IMR-90 (cell line): ENCODE results near the gene IFIT3. TPM values are rescaled to one million over a fixed set of nuclear protein-coding genes. Genes with fewer than 3 reads are reported as not detected.
A peak's percentile ranks its signal among the peaks of the same experiment; 100 is the strongest.

Experiments
- ATAC-seq: fragments of 200-7000 bp; cut with Tn5 transposase; 2 replicates; pipeline ENCODE4 v1.9.1; 2020; ENCODE audit warnings: low read depth, mild to moderate bottlenecking, moderate library complexity
- BruUV-seq: library from RNA; stranded (reverse); fragments of 400-500 nt; replicated peaks from 2 replicates; lab custom pipeline; 2021; lab: Mats Ljungman, UMichigan
- CTCF ChIA-PET: fragments of 300-600 bp; formaldehyde crosslinking; extraction: SDS; loops from one replicate; lab custom pipeline; 2021; ENCODE audit warnings: antibody characterized with exemption; lab: Yijun Ruan, JAX
- POLR2A ChIA-PET: fragments of 300-600 bp; sonication (Branson Sonifier 250); formaldehyde crosslinking; loops from one replicate; lab custom pipeline; 2022; ENCODE audit warnings: antibody characterized with exemption; ENCODE audit not compliant: unreplicated experiment; lab: Charles Lee
- DNase-seq: peaks from one replicate; pipeline ENCODE4 v3.0.0; 2013
- H2AFZ ChIP-seq: replicated peaks from 2 replicates; pipeline ENCODE3; 2013; ENCODE audit warnings: low read length, mild to moderate bottlenecking; ENCODE audit not compliant: poor library complexity
- H2AK5ac ChIP-seq: 2 replicates; pipeline ENCODE4 v1.6.1; 2013; ENCODE audit warnings: low read depth, low read length, inconsistent platforms
- H2AK9ac ChIP-seq: replicated peaks from 2 replicates; pipeline ENCODE3; 2013; ENCODE audit warnings: mild to moderate bottlenecking, low read depth, low read length, moderate library complexity; ENCODE audit not compliant: poor library complexity
- H2BK120ac ChIP-seq: 2 replicates; pipeline ENCODE4 v1.6.1; 2013; ENCODE audit warnings: low read depth, low read length, inconsistent platforms
- H2BK15ac ChIP-seq: 3 replicates; pipeline ENCODE4 v1.6.1; 2013; ENCODE audit warnings: low read depth, low read length, inconsistent platforms
- H2BK20ac ChIP-seq: 2 replicates; pipeline ENCODE4 v1.6.1; 2013; ENCODE audit warnings: low read depth, mild to moderate bottlenecking, inconsistent platforms, low read length, moderate library complexity
- H2BK5ac ChIP-seq: 2 replicates; pipeline ENCODE4 v1.6.1; 2013; ENCODE audit warnings: mild to moderate bottlenecking, low read depth, low read length, inconsistent platforms; ENCODE audit not compliant: poor library complexity, severe bottlenecking
- H3K14ac ChIP-seq: replicated peaks from 2 replicates; pipeline ENCODE4 v1.6.1; 2013; ENCODE audit warnings: low read depth, low read length, inconsistent platforms
- H3K18ac ChIP-seq: 2 replicates; pipeline ENCODE4 v1.6.1; 2013; ENCODE audit warnings: low read depth, low read length, control low read depth
- H3K23ac ChIP-seq: 2 replicates; pipeline ENCODE4 v1.6.1; 2013; ENCODE audit warnings: low read depth, low read length, inconsistent platforms
- H3K27ac ChIP-seq: 2 replicates; pipeline ENCODE4 v1.5.1; 2013; ENCODE audit warnings: mild to moderate bottlenecking, control low read depth, low read length; ENCODE audit not compliant: insufficient read depth
- H3K27me3 ChIP-seq: 2 replicates; pipeline ENCODE4 v1.6.1; 2013; ENCODE audit warnings: low read length; ENCODE audit not compliant: control insufficient read depth, insufficient read depth
- H3K36me3 ChIP-seq: 2 replicates; pipeline ENCODE4 v1.6.1; 2013; ENCODE audit warnings: low read length, mixed read lengths; ENCODE audit not compliant: control insufficient read depth, insufficient read depth
- H3K4ac ChIP-seq: 2 replicates; pipeline ENCODE4 v1.6.1; 2013; ENCODE audit warnings: low read depth, low read length, inconsistent platforms
- H3K4me1 ChIP-seq: 2 replicates; pipeline ENCODE4 v1.6.1; 2013; ENCODE audit warnings: low read length, mixed read lengths; ENCODE audit not compliant: control insufficient read depth, insufficient read depth
- H3K4me2 ChIP-seq: 2 replicates; pipeline ENCODE4 v1.6.1; 2013; ENCODE audit warnings: low read depth, mild to moderate bottlenecking, control low read depth, low read length, moderate library complexity
- H3K4me3 ChIP-seq: 2 replicates; pipeline ENCODE4 v1.5.1; 2013; ENCODE audit warnings: low read depth, mild to moderate bottlenecking, control low read depth, low read length, moderate library complexity; ENCODE audit not compliant: insufficient read depth
- H3K56ac ChIP-seq: 2 replicates; pipeline ENCODE4 v1.6.1; 2013; ENCODE audit warnings: low read length, inconsistent platforms; ENCODE audit not compliant: insufficient read depth; ENCODE audit errors: extremely low read depth
- H3K79me1 ChIP-seq, 2 experiments: 2 replicates each; pipeline ENCODE4 v1.6.1; 2013; ENCODE audit warnings: low read length in 2 of 2, inconsistent platforms in 1 of 2, low read depth in 1 of 2
- H3K9ac ChIP-seq: 2 replicates; pipeline ENCODE4 v1.6.1; 2013; ENCODE audit warnings: low read depth, low read length, control low read depth
- H3K9me1 ChIP-seq: 2 replicates; pipeline ENCODE4 v1.6.1; 2013; ENCODE audit warnings: low read length, inconsistent platforms; ENCODE audit not compliant: insufficient read depth
- H3K9me3 ChIP-seq: 2 replicates; pipeline ENCODE4 v1.6.1; 2013; ENCODE audit warnings: low read length; ENCODE audit not compliant: control insufficient read depth, insufficient read depth
- H4K20me1 ChIP-seq: 2 replicates; pipeline ENCODE4 v1.6.1; 2013; ENCODE audit warnings: low read length, inconsistent platforms; ENCODE audit not compliant: insufficient read depth
- H4K5ac ChIP-seq: 2 replicates; pipeline ENCODE4 v1.6.1; 2013; ENCODE audit warnings: mild to moderate bottlenecking, low read depth, low read length, control low read depth
- H4K8ac ChIP-seq, 2 experiments: 2 replicates each; pipeline ENCODE4 v1.6.1; 2013; ENCODE audit warnings: low read depth in 2 of 2, low read length in 2 of 2, control low read depth in 1 of 2, inconsistent platforms in 1 of 2
- H4K91ac ChIP-seq: 2 replicates; pipeline ENCODE4 v1.6.1; 2013; ENCODE audit warnings: low read depth, low read length, inconsistent platforms; ENCODE audit not compliant: insufficient read depth
- CEBPB ChIP-seq: IDR thresholded peaks from 2 replicates; pipeline ENCODE4 v1.6.1; 2012; ENCODE audit warnings: low read depth, low read length, improper control_type of control experiment
- CHD1 ChIP-seq: IDR thresholded peaks from 2 replicates; pipeline ENCODE4 v1.6.1; 2012; ENCODE audit warnings: low read depth, low read length, improper control_type of control experiment
- ELK1 ChIP-seq: fragments of 150-350 bp; IDR thresholded peaks from 2 replicates; pipeline ENCODE4 v1.6.1; 2016; ENCODE audit warnings: low read depth, mild to moderate bottlenecking, low read length, moderate library complexity, borderline replicate concordance
- MAZ ChIP-seq: IDR thresholded peaks from 2 replicates; pipeline ENCODE4 v1.6.1; 2012; ENCODE audit warnings: low read depth, mild to moderate bottlenecking, low read length, improper control_type of control experiment, moderate library complexity, borderline replicate concordance
- MXI1 ChIP-seq: IDR thresholded peaks from 2 replicates; pipeline ENCODE4 v1.6.1; 2012; ENCODE audit warnings: low read depth, mild to moderate bottlenecking, low read length, moderate library complexity, borderline replicate concordance
- NFE2L2 ChIP-seq: fragments of 150-350 bp; IDR thresholded peaks from 2 replicates; pipeline ENCODE4 v1.6.1; 2016; ENCODE audit warnings: low read depth, mild to moderate bottlenecking, low read length
- WGBS, 2 experiments: methylation state at CpG; one replicate each; pipeline versions ENCODE4 v1.1.5 to v1.1.7; 2013; ENCODE audit warnings: missing lambda C conversion rate in 2 of 2; ENCODE audit not compliant: insufficient read length in 1 of 2; ENCODE audit errors: extremely low coverage in 2 of 2; 5-methylcytosine and 5-hydroxymethylcytosine counted together
- dilution Hi-C: fragments of 300-500 bp; cut with HindIII; formaldehyde crosslinking; loops from one replicate; pipeline ENCODE4 v1.14.3; 2018; ENCODE audit warnings: low sequenced_read_pairs; ENCODE audit not compliant: unreplicated experiment
- in situ Hi-C: fragments of 300-500 bp; cut with MboI; formaldehyde crosslinking; loops from 3 replicates; pipeline ENCODE4 v1.14.3; 2019; ENCODE audit warnings: low sequenced_read_pairs, inconsistent platforms, mixed read lengths
- intact Hi-C: fragments of 100-400 bp; cut with micrococcal nuclease; formaldehyde crosslinking; loops from 2 replicates; pipeline ENCODE4 v1.10.0; 2022
- polyA plus RNA-seq, 3 experiments: library from polyadenylated mRNA; depleted of rRNA; stranded (reverse); fragments of >200 nt; gene quantifications; 2 replicates each; pipeline ENCODE4 v1.2.3, GENCODE V29; 2012; ENCODE audit warnings: low replicate concordance in 1 of 3
- total RNA-seq: library from RNA; depleted of rRNA; stranded (reverse); fragments of >200 nt; gene quantifications from 2 replicates; pipeline ENCODE4 v1.2.3, GENCODE V29; 2012

The IFIT3 gene
- total and polyA plus RNA-seq, 2 of the 4 experiments (the other 2 are of a cell fraction) = 3.5 to 7.3 TPM

GRCh38 chr10:89384474-89385340, 56.9 kb downstream of the IFIT3 start:
- Histone ChIP-seq H4K20me1 (no peaks in the 10 kb centered on the region), H2BK120ac (no peak overlapping the region), H3K56ac (no peak overlapping the region), H3K18ac (no peak overlapping the region), H4K91ac (no peak overlapping the region), H3K4me1 (no peaks in the 10 kb centered on the region), H4K5ac (no peak overlapping the region), H2AK9ac (no peak overlapping the region), H3K79me1 (no peaks in the 10 kb centered on the region), H3K27me3 (no peaks in the 10 kb centered on the region; the same call in 1 of the 2 replicates), H2AFZ (no peak overlapping the region), H2BK20ac (no peak overlapping the region), H2BK15ac (no peak overlapping the region), H3K4me3 (no peak overlapping the region), H2AK5ac (no peak overlapping the region), H3K9me3 (no peaks in the 10 kb centered on the region), H3K14ac (no peak overlapping the region), H3K9ac (no peak overlapping the region), H3K36me3 (no peaks in the 10 kb centered on the region), H3K4ac (no peak overlapping the region), H3K23ac (no peak overlapping the region), H2BK5ac (no peak overlapping the region), H3K9me1 (no peaks in the 10 kb centered on the region), H3K4me2 (no peak overlapping the region), H4K8ac (no peak overlapping the region), H3K27ac (no peak overlapping the region)
- ChIA-PET CTCF (no interaction called here), POLR2A (no interaction called here)
- dilution Hi-C loops = no loop called here
- ATAC-seq (peak; percentile 37; the same call in 1 of the 2 replicates), DNase-seq (no peak)
- intact Hi-C loops = no loop called here
- no TSS peak for BruUV-seq
- no peak for TF ChIP-seq CEBPB
- no peak for TF ChIP-seq CHD1
- no peak for TF ChIP-seq ELK1
- TF ChIP-seq MXI1 = no peak
- no peak for TF ChIP-seq NFE2L2
- TF ChIP-seq MAZ = no peak
- in situ Hi-C loops = loop anchor here (10.0 kb wide), 1 partner anchor 360 kb away; no protein-coding TSS in a partner anchor
- no CpG with 5 or more reads among the region's 4 CpGs for WGBS, 2 experiments
